GOT3 (cell line): Measurements from ENCODE around the gene ATP5MC3.
"Not testable (repeated sequence)": the region's sequence is repeated elsewhere in the genome, so short reads cannot be mapped to it uniquely, and the experiment has no call there.

ENCODE experiments used
- DNase-seq: peaks from one replicate; lab custom pipeline; 2025; ENCODE audit warnings: mixed read lengths; lab: John Stamatoyannopoulos, UW

Gene ATP5MC3

DNA sequence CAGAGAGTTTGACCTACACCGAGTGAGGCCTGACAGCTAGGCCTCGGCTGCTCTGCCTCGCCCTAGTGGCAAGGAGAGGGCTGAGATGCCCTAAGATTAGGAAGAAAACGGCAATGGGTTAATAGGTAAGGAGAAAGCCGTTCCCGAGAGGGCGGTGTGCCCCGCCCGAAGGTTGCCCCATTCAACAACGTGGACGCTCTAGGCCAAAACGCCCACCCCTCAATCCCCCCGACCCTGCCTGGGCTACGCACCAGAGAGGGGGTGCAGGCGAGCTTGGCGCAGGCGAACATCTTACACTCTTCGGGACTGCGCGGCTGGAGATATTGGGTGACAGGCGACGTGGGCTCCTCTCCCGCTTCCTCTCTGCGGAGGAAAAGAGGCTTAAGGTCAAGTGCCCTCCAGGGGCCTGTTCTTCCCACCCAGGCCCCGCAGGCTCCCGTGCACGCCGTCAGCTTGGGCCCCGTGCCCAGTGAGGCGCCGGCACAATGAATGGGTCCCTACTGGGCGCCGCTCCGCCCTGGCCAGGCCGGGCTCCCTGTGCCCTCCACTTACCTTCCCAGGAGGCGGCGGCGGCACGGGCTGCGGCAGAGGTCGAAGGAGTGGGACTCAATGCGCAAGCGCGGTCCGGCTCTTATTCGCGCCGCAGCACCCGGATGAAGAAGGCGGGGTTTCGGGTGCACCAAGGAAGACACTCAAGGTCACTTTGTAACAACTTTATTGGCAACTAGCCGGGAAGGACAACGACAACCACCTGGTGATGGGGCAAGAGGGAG lies at the start of gene ATP5MC3:
Gene ATP5MC3, minus strand, starts transcription at position 607 of the 773 bp plus-strand sequence. Its CDS starts 317 bp downstream, at position 290.
- peak; percentile 72 for DNase-seq

DNA sequence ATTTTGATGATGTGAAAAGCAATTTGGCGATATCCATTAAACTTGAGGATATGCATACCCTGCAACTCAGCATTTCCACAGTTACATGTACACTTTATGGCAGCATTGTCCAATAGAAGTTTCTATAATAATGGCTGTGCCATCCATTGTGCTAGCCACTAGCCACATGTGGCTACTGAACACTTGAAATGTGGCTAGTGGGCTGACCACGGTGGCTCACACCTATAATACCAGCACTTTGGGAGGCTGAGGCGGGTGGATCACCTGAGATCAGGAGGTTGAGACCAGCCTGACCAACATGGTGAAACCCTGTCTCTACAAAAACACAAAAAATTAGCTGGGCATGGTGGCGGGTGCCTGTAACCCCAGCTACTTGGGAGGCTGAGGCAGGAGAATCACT lies 47.1 kb upstream of the ATP5MC3 start:
- DNase-seq: not testable (repeated sequence)

DNA sequence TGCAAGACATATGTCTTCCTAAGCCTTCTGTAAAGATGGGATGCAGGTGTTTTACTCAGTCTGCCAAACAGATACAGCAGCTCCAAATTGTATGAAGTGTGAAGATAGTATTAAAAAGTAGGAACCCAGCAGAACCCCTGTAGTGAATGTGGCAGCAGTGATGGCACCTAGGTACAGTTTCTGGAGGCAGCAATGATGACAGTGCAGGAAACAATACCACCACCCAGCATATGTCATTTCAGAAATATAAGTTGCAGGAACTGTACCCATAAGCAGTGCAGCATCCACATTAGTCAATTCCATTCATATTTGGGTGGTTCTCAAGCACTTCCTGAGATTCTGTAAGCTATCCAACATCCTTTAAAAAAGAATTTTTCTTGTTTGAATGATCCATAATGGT lies 46.7 kb upstream of the ATP5MC3 start:
- no peak for DNase-seq

DNA sequence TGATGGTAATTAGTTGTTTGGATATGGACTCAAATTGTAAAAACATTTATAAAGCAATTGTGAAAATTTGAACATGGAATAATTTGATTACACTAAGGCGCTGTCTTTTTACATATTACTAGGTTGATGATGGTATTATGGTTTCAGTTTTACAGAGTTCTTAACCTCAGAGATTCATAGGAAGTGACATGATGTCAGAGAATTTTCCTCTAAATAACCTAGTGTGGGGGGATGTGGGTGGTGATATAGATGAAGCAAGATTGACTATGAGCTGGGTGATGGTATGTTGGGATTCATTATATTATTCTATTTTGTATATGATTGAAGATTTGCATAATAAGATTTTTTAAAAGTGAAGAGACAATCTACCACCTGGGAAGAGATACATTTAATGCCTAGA lies 45.9 kb upstream of the ATP5MC3 start:
- no peak for DNase-seq

DNA sequence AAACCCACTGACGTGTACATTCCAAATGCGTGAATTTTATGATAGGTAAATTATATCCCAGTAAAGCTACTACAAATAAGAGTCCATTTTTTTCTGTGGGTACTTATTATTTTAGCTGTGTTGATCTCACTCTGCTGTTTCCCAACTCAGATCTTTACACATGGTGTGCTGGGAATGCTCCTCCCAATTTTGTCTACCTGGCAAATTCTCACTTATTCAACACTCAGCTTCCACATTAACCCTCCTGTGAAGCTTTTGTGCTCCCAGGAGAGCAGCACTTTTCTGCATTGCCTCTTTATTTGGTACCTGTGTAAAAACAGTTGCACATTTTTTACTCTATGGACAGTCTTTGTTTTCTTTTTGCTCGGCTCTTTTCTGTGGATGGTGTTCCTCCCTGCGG lies 38.6 kb upstream of the ATP5MC3 start:
- DNase-seq: no peak

DNA sequence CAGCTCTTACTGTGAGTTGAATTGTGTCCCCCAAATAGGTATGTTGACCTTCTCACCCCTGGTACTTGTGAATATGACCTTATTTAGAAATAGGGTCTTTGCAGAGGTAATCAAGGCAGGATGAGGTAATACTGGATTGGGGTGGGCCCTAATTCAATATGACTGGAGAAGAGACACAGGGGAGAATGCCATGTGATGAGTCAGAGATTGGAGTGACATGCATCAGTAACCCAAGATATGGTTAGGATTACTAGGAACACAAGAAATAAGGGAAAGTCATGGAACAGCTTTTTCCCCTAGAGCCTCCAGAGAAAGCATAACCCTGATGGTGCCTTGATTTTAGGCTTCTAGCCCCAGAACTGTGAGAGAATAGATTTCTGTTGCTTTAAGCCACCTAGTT lies 37.0 kb upstream of the ATP5MC3 start:
- DNase-seq: no peak

DNA sequence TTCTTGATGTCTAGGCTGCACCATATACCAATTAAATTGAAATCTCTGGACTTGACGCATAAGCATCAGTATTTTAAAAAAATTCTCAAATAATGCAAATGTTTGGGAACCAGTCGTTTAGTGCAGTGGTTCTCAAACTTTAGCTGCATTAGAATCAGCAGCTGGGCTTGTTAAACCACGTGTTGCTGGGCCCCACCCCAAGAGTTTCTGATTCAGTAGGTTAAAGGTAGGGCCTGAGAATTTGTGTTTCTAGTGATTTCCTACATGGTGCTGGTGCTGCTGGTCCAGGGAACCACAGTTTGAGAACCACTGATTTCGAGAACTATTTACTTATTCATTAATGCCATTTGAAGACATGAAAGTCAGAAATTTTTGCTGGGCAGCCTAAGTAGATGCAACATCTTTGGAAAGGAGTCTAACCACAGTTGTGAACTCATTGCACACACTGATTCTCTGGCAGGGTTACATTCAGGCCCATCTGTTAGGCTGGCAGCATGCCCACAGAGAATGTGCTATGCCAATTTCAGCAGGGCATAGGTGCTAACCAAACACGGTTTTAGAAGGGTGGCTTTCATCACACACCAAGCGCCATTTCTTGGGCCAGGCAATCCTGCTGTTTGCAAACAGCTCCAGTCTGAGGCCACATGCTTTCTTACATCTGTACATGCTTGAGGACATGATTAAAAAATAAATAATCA lies 26.4 kb upstream of the ATP5MC3 start:
- no peak for DNase-seq

DNA sequence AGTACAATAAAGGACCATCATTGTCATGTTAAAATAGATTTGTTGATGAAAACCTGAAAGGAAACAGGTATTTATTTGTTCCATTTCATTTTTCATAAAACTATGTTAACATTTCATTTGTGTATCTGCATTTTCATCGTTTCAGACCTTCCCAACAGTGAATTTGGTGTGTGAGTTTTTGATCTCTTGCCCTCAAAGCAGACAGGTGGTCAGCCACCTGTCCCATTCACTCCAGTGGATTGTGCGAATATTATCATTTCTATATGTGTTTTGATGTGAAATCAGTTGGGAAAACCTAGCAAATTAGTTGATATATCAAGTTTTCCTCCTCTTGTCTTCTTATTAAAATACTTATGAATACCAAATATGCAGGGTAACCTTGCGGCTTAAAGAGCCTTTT lies 25.4 kb upstream of the ATP5MC3 start:
- DNase-seq: no peak

DNA sequence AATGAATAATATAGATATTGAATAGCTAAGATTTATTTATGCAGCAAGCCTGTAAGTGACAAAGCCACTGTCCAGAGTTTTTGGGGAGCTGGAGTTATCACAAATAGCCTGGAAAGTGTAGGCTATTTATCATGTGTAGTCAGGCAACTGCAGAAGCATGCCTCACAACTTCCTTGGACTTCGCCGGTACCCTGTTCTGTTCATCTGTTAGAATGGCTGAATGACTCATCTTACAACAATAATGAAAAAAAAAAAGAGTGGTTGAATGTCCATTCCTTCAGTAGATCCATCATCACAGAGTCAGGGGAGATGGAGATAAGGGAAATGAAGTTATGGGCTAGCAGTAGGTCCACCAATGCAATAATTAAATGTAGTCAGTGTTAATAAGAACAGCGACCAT lies 24.0 kb upstream of the ATP5MC3 start:
- no peak for DNase-seq

DNA sequence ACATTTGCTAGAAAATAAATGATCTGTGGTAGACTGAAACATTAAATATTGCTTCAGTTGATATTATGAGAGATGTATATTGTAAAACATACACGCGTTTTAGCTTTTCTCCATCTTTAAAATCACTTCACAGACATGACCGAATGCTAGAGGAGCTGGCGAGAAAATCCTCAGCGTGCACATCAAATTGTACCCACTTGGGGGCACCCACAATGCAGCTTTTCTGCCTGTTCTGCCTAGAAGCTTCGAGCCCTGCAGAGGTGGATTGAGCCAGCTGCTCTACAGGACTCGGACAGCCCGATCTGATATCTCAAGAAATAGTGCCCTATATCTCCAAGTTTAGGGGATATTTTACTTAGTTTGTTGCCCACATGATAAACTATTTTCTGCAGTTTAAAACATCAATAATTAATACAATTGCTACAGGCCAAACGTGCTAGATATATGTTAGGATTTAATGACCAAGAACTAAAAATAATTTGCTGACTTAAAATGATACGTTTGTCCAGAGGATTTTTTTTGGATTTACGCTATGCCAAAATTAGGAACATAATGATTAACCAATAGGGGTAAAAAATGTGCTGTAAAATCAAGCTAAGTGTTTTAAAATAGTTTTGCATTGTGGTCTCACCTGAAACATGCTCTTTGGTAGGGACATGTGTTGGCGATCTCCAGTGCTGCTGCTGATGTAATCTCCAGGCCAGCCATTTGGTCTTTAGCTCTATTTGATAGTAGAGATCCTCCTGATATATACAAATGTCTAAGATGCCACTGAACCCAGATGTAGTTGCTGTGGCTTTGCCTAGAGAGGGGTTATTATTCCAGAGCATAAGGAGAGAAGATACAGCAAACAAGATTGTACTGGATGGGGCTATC lies 22.3 kb upstream of the ATP5MC3 start:
- DNase-seq: no peak

DNA sequence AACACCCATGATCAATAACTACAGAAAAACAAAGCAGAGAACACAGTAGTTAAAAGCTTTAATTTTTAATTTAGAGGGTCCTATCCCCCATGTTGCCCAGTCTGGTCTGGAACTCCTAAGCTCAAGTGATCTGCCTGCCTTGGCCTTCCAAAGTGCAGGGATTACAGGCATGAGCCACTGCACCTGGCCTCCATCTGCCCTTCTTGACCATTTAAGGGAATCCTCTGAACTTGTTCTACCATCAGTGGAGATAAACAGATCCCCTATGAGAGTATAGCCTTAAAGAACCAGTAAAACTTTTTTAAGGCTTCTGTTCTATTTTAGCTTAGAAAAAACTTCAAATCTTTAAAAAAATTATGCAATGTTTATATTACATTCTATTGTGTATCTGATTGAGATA lies 13.5 kb upstream of the ATP5MC3 start:
- no peak for DNase-seq

DNA sequence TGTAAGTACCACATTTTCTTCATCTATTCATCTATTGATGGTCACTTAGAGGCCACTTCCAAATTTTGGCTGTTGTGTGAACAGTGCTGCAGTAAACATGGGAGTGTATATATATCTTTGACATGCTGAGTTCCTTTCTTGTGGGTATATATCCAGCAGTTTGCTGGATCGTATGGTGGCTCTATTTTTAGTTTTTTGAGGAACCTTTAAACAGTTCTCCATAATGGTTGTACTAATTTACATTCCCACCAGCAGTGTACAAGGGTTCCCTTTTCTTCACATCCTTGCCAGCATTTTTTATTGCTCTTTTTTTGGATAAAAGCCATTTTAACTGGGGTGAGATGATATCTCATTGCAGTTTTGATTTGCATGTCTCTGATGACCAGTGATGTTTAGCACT lies 7.3 kb upstream of the ATP5MC3 start:
- DNase-seq: no peak

DNA sequence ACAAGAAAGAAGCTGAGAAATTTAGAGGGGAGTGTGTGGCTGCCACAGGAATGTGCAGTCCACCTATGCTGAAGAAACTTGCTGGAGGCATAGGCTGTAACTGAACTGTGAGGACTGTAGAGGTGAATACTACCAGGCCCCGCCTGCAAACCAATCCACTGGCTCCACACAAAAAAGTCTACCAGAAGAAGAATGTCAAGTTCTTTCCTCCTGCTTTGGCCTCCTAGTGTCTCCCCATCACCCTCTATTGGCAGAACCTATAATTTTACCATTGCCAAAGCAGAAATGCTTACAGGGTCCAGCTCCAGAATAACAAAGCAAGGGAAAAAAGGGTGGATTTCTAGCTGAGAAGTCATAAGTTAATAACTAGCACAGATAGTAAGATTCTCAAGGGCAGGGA lies 5.9 kb upstream of the ATP5MC3 start:
- no peak for DNase-seq

DNA sequence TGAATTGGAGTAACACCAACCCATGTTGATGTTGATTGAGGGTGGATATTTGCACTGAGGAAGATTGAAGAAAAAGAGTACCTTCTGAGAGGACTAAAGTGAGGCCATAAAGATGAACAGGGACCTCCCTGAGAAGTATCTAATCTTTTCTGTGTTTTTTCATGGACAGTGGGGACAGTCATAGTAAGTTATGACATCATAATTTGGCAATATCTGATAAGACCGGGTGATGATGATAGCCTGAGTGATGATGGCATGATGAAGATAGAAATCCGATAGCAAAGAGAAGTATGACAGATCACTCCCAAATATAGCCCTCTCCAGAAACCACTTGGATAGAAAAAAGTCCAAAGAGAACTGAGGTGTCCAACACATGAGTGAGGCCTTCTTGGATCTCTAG lies 2.2 kb upstream of the ATP5MC3 start:
- DNase-seq: no peak

DNA sequence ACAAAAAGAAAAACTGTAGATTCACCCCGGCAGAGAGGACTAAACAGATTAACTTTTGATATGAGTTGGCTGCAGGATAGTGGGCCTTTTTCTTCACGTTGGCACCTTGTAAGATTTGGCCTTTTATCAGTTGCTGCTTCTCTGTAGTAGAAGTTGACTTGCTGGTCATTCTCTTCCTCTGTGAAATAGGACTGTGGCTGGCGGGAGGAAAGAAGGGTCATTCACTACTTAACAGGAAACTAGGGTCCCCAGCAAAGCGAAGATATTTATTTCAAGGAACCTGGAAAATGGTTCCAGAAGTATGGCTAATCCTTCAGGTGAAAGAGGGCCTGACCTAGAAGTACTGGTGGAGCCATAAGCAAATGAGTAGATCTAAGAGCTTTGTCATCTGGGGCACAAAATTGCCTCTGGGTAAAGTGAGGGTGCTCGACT lies 383 bp upstream of the ATP5MC3 start:
- DNase-seq: no peak

DNA sequence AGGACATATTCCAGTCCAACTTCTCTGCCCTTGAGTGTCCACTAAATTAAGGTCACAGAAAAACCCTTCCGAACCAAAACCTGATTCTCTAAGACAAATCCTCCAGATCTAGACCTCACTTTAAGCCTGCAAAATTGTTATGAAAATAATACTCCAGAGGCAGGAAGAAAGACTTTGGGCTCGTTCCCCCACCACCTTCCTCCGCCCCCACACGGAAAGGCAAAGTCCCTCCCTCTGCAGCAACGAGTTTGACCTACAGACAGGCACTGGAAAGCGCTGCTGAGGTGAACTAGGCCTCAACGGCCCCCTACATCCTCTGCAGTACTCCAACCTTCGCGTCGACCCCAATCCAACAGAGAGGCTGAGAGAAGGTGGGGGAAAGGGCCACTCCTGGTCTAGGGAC lies 808 bp downstream of the ATP5MC3 start:
- no peak for DNase-seq

DNA sequence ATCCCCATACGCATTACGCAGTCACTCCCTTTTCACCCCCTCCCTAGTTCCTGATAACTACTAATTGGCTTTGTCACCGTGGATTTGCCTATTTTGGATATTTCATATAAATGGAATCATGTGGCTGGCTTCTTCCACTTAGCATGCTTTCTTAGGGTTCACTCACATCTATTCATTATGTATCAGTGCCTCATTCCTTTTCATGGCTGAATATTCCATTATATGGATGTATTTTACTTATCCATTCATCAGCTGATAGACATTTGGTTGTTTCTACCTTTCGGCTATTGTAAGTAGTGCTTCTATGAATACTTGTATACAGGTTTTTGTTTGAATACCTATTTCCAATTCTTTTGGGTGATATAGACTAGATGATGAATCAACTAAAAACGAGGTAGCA lies 4.9 kb downstream of the ATP5MC3 start:
- no peak for DNase-seq

DNA sequence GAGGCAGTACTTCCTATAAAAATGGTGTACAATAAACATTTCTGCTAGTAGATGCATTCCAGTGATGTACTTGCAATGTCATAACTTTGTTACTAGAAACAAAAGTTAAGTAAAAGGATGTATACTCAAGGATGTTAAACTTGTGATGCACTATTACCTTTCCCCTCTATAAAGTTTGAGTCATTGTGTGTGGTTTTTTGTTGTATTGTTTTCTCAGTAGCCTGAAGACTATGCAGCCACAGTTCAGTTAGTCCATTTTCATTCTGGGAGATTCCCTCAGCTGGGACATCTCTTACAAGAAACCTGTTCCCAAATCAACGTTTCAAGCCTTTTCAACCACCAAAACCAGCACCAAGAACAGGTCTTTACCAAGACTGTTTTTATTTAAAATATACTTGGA lies 5.6 kb downstream of the ATP5MC3 start:
- no peak for DNase-seq

DNA sequence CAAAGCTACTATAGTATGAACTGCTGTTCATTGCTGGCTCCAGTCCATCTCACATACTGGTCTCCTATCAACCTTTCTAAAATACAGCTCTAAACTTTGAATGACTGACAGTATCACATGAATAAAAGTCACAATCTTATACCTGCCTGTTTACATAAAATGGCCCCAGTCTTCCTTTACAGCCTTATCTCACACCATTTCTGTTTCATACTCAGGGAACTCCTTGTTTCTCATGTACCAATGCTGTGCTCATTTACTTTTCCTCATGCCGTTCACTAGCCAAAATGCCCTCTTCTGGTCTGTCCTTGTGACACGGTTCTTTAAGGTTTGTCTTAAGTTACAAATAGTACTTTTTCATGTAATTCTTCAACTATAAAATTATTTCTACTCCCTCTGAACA lies 6.2 kb downstream of the ATP5MC3 start:
- no peak for DNase-seq

DNA sequence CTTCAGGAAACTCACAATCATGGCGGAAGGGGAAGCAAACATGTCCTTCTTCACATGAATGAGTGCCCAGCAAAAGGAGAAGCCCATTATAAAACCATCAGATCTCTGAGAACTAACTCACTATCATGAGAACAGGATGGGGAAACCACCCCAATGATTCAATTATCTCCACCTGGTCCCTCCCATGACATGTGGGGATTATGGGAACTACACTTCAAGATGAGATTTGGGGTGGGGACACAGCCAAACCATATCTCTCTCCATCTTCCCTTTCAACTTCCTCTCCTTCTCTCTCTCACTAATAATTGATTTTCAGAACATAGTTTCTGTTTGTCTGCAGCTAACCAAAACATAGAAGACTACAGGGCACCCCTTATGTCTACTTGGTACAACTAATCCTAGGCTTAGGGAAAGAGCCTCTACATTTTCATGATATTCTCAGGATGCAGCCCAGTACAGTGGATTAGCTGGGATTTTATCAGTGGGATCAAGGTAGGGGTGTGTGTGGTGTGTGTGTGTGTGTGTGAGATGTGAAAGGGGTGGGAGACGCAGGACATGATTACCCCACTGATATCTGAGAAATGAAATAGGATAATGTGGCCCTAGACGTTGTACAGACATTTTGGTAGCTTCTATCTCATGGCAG lies 10.7 kb downstream of the ATP5MC3 start:
- no peak for DNase-seq

DNA sequence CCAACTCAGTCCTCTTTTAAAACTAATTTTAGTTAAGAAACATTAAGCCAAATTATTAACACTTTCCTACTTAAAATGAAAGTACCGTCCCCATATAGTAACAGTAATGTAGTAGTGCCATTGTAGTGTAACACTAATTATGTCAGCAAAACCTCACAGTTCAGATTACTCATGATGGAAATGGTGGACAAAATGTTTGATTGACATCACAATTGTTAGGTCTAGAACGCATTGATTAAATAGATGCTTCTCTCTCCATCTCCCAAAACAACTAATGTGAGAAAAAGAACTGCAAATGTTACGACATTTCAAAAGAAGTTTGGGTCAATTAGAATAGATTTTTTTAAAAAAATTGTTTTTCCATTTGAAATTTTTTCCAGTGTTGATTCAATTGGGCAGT lies 12.3 kb downstream of the ATP5MC3 start:
- no peak for DNase-seq

DNA sequence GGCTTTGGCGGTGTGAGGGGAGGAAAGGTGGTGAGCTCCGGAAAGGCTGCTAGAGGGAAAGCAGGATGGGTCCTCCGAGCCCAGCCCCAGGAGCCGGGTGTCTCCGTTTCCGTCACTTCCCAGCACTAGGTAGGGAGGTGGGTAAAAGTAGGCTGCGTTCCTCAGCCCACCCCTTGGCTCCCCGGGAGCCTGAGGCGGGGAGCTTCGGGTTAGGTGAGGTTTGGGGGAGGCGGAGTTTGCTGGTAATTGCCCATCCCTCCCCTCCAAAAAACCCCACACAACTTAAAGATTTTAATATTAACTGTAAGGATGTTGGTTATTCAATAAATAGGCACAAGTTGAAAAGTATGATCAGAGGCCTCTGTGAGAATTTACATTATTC lies 13.0 kb downstream of the ATP5MC3 start:
- no peak for DNase-seq
